ENCODE results near the gene SPATA6. TPM values are rescaled to one million over a fixed set of nuclear protein-coding genes. Genes with fewer than 3 reads are reported as not detected.

SPATA6 gene
- total and polyA plus RNA-seq, 4 donors = 1.1 to 5.5 (median 2.4) TPM

GRCh38 chr1:48251323-48251722, 220.7 kb downstream of the SPATA6 start:
- no peak for TF ChIP-seq NR2F2 (IDR thresholded peaks at IDR 0.05)
- no peak for TF ChIP-seq RXRA (IDR thresholded peaks at IDR 0.05)
- TF ChIP-seq GABPA (IDR thresholded peaks at IDR 0.05 in 1 of 2, conservative IDR thresholded peaks at IDR 0.05 in 1 of 2) = no peak
- TF ChIP-seq TAF1 (conservative IDR thresholded peaks at IDR 0.05) = no peak
- TF ChIP-seq RAD21 (IDR thresholded peaks at IDR 0.05) = no peak
- TF ChIP-seq JUND (IDR thresholded peaks at IDR 0.05) = no peak
- TF ChIP-seq, protein P1, sequence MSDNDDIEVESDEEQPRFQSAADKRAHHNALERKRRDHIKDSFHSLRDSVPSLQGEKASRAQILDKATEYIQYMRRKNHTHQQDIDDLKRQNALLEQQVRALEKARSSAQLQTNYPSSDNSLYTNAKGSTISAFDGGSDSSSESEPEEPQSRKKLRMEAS (IDR thresholded peaks at IDR 0.05) = no peak
- no peak for TF ChIP-seq FOXA2 (IDR thresholded peaks at IDR 0.05)
- TF ChIP-seq SP1 (IDR thresholded peaks at IDR 0.05) = no peak
- TF ChIP-seq EGR1 (IDR thresholded peaks at IDR 0.05; ENCODE audit: low read depth in 2 of 2) = no peak
- TF ChIP-seq YY1 (IDR thresholded peaks at IDR 0.05) = no peak
- TF ChIP-seq ZBTB33 (IDR thresholded peaks at IDR 0.05) = no peak
- TF ChIP-seq HNF4G (IDR thresholded peaks at IDR 0.05) = no peak
- TF ChIP-seq CTCF (IDR thresholded peaks at IDR 0.05; ENCODE audit: low read depth, low read length, missing input control) = no peak
- TF ChIP-seq, protein P2, sequence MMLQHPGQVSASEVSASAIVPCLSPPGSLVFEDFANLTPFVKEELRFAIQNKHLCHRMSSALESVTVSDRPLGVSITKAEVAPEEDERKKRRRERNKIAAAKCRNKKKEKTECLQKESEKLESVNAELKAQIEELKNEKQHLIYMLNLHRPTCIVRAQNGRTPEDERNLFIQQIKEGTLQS (IDR thresholded peaks at IDR 0.05) = no peak
- no peak for TF ChIP-seq HNF4A (conservative IDR thresholded peaks at IDR 0.05)
- TF ChIP-seq FOXA1 (IDR thresholded peaks at IDR 0.05) = no peak
- TF ChIP-seq REST (IDR thresholded peaks at IDR 0.05) = no peak
- 86% methylated on average over 2 of the region's 2 CpGs for WGBS
- Histone ChIP-seq H3K27ac (ENCODE audit: low read depth in 1 of 2, low read length in 2 of 2) (no peak overlapping the region), H3K4me3 (ENCODE audit: low read depth in 1 of 3, low read length in 3 of 3) (no peak overlapping the region), H3K4me1 (ENCODE audit: control insufficient read depth in 4 of 4, insufficient read depth in 4 of 4, low read length in 3 of 4) (peaks cover 0 to 4% (median 0%) of the 10 kb centered on the region in 4 donors), H3K36me3 (ENCODE audit: control insufficient read depth in 4 of 4, insufficient read depth in 3 of 4, low read depth in 1 of 4, low read length in 3 of 4) (peaks cover 0 to 9% (median 3%) of the 10 kb centered on the region in 4 donors), H3K9ac (ENCODE audit: low read depth in 1 of 2, low read length in 2 of 2) (no peak overlapping the region), H3K27me3 (ENCODE audit: control insufficient read depth in 4 of 4, insufficient read depth in 4 of 4, low read length in 3 of 4) (no peaks in the 10 kb centered on the region), H3K9me3 (ENCODE audit: control insufficient read depth in 4 of 4, low read length in 3 of 4) (no peaks in the 10 kb centered on the region)
- no peak for DNase-seq (ENCODE audit: low spot score)

All from liver (tissue), 9 donors.